Neuronal stem cell (in vitro differentiated cells): ENCODE data around the gene MACF1.
"Not testable (repeated sequence)": the region's sequence is repeated elsewhere in the genome, so short reads cannot be mapped to it uniquely, and the experiment has no call there.

Source experiments
- DNase-seq: peaks from one replicate; pipeline ENCODE4 v3.0.0-alpha.2; 2013; ENCODE audit warnings: low spot score
- H2AFZ ChIP-seq: one replicate; pipeline ENCODE4 v1.6.1; 2013; ENCODE audit warnings: mild to moderate bottlenecking, low read length, inconsistent platforms
- H2AK5ac ChIP-seq: 2 replicates; pipeline ENCODE4 v1.6.1; 2013; ENCODE audit warnings: low read depth, mild to moderate bottlenecking, inconsistent platforms, low read length, moderate library complexity, mixed read lengths
- H2BK120ac ChIP-seq: 2 replicates; pipeline ENCODE4 v1.6.1; 2013; ENCODE audit warnings: low read depth, mild to moderate bottlenecking, inconsistent platforms, low read length, moderate library complexity, mixed read lengths
- H2BK12ac ChIP-seq: one replicate; pipeline ENCODE4 v1.6.1; 2013; ENCODE audit warnings: low read length, inconsistent platforms
- H2BK15ac ChIP-seq: 2 replicates; pipeline ENCODE4 v1.6.1; 2013; ENCODE audit warnings: mild to moderate bottlenecking, low read length, inconsistent platforms, mixed read lengths
- H2BK5ac ChIP-seq: one replicate; pipeline ENCODE4 v1.6.1; 2013; ENCODE audit warnings: inconsistent platforms, mild to moderate bottlenecking, low read length, moderate library complexity
- H3K14ac ChIP-seq: one replicate; pipeline ENCODE4 v1.6.1; 2013; ENCODE audit warnings: low read length, inconsistent platforms
- H3K18ac ChIP-seq: 2 replicates; pipeline ENCODE4 v1.6.1; 2013; ENCODE audit warnings: low read length, inconsistent platforms
- H3K23ac ChIP-seq: 2 replicates; pipeline ENCODE4 v1.6.1; 2013; ENCODE audit warnings: low read depth, mild to moderate bottlenecking, mixed read lengths, low read length, inconsistent platforms; ENCODE audit not compliant: poor library complexity
- H3K27ac ChIP-seq: replicated peaks from 3 replicates; pipeline ENCODE4 v1.5.1; 2013; ENCODE audit warnings: low read length, inconsistent platforms
- H3K27me3 ChIP-seq, 3 experiments: 2 replicates each; pipeline ENCODE4 v1.6.1; 2013; ENCODE audit warnings: low read length in 3 of 3, mild to moderate bottlenecking in 2 of 3, inconsistent platforms in 1 of 3, low read depth in 1 of 3, mixed read lengths in 1 of 3, moderate library complexity in 1 of 3; ENCODE audit not compliant: control insufficient read depth in 3 of 3, insufficient read depth in 3 of 3
- H3K36me3 ChIP-seq, 2 donors: replicated peaks in 1 of 2; 2 replicates each; pipeline ENCODE4 v1.6.1; 2013; ENCODE audit warnings: low read length in 2 of 2; ENCODE audit not compliant: control insufficient read depth in 2 of 2, insufficient read depth in 2 of 2
- H3K4ac ChIP-seq: 2 replicates; pipeline ENCODE4 v1.6.1; 2013; ENCODE audit warnings: inconsistent platforms, mild to moderate bottlenecking, low read length, moderate library complexity
- H3K4me1 ChIP-seq, 2 donors: 1 replicate in 1 of 2; 2 replicates in 1 of 2; pipeline ENCODE4 v1.6.1; 2013; ENCODE audit warnings: low read length in 2 of 2, low read depth in 1 of 2; ENCODE audit not compliant: control insufficient read depth in 2 of 2, insufficient read depth in 1 of 2
- H3K4me2 ChIP-seq: one replicate; pipeline ENCODE4 v1.6.1; 2013; ENCODE audit warnings: mild to moderate bottlenecking, low read length, inconsistent platforms; ENCODE audit not compliant: insufficient read depth, poor library complexity, severe bottlenecking
- H3K4me3 ChIP-seq, 2 donors: 2 replicates each; pipeline ENCODE4 v1.5.1; 2013; ENCODE audit warnings: low read length in 2 of 2, mild to moderate bottlenecking in 2 of 2, inconsistent platforms in 1 of 2, moderate library complexity in 1 of 2
- H3K79me1 ChIP-seq: one replicate; pipeline ENCODE4 v1.6.1; 2013; ENCODE audit warnings: low read depth, mild to moderate bottlenecking, inconsistent platforms, low read length, moderate library complexity
- H3K9ac ChIP-seq: one replicate; pipeline ENCODE4 v1.6.1; 2013; ENCODE audit warnings: mild to moderate bottlenecking, low read depth, low read length, inconsistent platforms; ENCODE audit not compliant: poor library complexity
- H3K9me3 ChIP-seq, 2 donors: replicated peaks in 1 of 2; 2 replicates each; pipeline versions ENCODE3 to v1.6.1; 2013; ENCODE audit warnings: low read length in 2 of 2, mild to moderate bottlenecking in 2 of 2, inconsistent platforms in 1 of 2, low read depth in 1 of 2, mixed read lengths in 1 of 2, moderate library complexity in 1 of 2; ENCODE audit not compliant: control insufficient read depth in 2 of 2, insufficient read depth in 1 of 2
- H4K8ac ChIP-seq: one replicate; pipeline ENCODE4 v1.6.1; 2013; ENCODE audit warnings: low read depth, mild to moderate bottlenecking, inconsistent platforms, low read length, moderate library complexity
- H4K91ac ChIP-seq: one replicate; pipeline ENCODE4 v1.6.1; 2013; ENCODE audit warnings: low read length, low read depth, mild to moderate bottlenecking, inconsistent platforms; ENCODE audit not compliant: poor library complexity
- WGBS, 2 donors: extraction: QIAGEN DNeasy Blood & Tissue Kit; methylation state at CpG; one replicate each; pipeline ENCODE4 v1.1.7; 2013; ENCODE audit warnings: missing lambda C conversion rate in 2 of 2, mixed read lengths in 1 of 2; ENCODE audit not compliant: insufficient read length in 2 of 2, insufficient replicate concordance in 1 of 2; ENCODE audit errors: extremely low coverage in 2 of 2; 5-methylcytosine and 5-hydroxymethylcytosine counted together

Gene MACF1

DNA sequence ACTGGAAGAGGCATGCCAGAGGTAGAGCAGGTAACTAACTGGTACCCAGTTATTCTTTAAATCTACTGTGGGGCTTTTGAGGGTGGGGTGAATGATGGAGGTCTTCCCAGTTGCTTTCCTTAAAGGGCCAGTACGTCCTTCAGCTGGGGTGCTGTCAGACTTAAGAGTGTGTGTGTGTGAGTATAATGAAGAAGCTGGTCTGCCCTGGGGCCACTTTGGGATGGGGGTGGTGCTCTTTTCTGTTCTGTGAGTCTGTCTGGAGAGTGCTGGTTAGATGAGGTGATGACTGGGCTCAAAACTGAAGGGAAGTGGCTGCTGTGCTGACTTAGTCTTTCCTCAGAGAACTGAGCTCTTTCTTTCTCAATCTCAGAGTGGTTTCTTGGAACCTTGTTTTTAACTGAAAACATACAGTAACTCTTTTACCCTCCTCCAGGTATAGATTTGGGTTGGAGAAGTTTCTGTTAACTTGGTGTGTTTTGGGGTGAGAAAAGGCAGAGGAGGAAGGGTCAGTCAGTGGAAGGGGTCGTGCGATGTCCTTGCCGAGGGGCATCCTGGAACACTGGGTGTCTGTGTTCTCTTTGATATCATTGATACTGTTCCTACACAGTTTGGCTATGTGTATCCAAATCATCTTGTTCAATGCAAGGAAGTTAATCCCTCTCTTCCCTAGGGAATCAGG is 746 bp downstream of the MACF1 start:
- H4K91ac ChIP-seq = no peak overlapping the region
- no peak overlapping the region for H2BK15ac ChIP-seq
- no peak overlapping the region for H3K14ac ChIP-seq
- H3K4me2 ChIP-seq = peak overlapping the region; percentile 15
- no peak overlapping the region for H4K8ac ChIP-seq
- no peaks in the 10 kb centered on the region for H3K9me3 ChIP-seq
- no peak overlapping the region for H2BK12ac ChIP-seq
- H3K18ac ChIP-seq = no peak overlapping the region
- H2AFZ ChIP-seq = peak overlapping the region; percentile 62
- peaks cover 0 to 4% of the 10 kb centered on the region in 2 donors for H3K36me3 ChIP-seq
- H3K4me3 ChIP-seq = peak overlapping the region in 1 of 2 donors; percentile 51
- H3K4ac ChIP-seq = no peak overlapping the region
- no peaks in the 10 kb centered on the region for H3K27me3 ChIP-seq
- H3K23ac ChIP-seq = no peak overlapping the region
- H3K9ac ChIP-seq = no peak overlapping the region
- H3K27ac ChIP-seq = peak overlapping the region; percentile 62
- no peak for DNase-seq
- no CpG with 5 or more reads among the region's 4 CpGs for WGBS, 2 donors
- peaks cover 6 to 9% of the 10 kb centered on the region in 2 donors for H3K4me1 ChIP-seq
- no peak overlapping the region for H2BK5ac ChIP-seq
- no peak overlapping the region for H2BK120ac ChIP-seq
- no peaks in the 10 kb centered on the region for H3K79me1 ChIP-seq
- no peak overlapping the region for H2AK5ac ChIP-seq

DNA sequence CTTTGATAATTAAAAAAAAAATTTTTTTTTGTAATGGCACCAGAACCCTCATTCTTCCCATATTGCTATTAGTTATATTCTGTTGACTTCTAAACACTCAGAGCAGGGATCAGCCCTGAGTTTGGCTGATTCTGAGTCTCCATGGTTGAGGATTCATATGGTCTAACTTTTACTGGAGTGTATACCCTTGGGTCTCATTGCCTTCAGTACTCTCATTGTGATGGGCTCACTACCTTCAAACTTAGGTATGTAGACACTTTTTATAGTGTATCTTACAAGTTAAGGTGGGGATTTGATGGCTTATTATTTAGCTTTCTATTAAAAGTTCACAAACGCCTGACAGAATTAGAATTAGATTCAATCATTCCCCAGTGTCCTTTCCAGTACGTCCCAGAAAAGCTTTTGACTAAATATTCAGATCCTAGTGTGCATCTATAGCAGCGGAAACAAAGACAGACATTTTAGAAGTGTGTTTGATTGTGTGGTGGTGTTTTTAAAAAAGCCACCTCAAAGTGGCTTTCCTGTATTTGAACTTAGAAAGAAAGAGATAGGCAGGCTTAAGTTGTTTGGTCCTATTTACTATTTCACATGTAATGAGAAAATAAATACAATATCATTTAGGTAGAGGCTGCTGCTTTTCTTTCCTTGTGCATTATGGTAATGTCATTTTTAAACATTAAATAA is 1.4 kb downstream of the MACF1 start:
- H3K4ac ChIP-seq = no peak overlapping the region
- H3K4me2 ChIP-seq = no peak overlapping the region
- no peaks in the 10 kb centered on the region for H3K27me3 ChIP-seq
- no peak overlapping the region for H3K27ac ChIP-seq
- no peak overlapping the region for H3K14ac ChIP-seq
- peaks cover 6 to 9% of the 10 kb centered on the region in 2 donors for H3K4me1 ChIP-seq
- H3K4me3 ChIP-seq = peak overlapping the region in 1 of 2 donors; percentile 51
- WGBS, 2 donors = no CpG with 5 or more reads among the region's 3 CpGs
- no peaks in the 10 kb centered on the region for H3K9me3 ChIP-seq
- no peak overlapping the region for H2BK5ac ChIP-seq
- H3K36me3 ChIP-seq = peaks cover 0 to 4% of the 10 kb centered on the region in 2 donors
- DNase-seq = no peak
- no peak overlapping the region for H4K8ac ChIP-seq
- H2BK12ac ChIP-seq = no peak overlapping the region
- H3K79me1 ChIP-seq = no peaks in the 10 kb centered on the region
- no peak overlapping the region for H3K23ac ChIP-seq
- H3K9ac ChIP-seq = no peak overlapping the region
- H4K91ac ChIP-seq = no peak overlapping the region
- H2AK5ac ChIP-seq = no peak overlapping the region
- H2BK15ac ChIP-seq = no peak overlapping the region
- no peak overlapping the region for H2AFZ ChIP-seq
- no peak overlapping the region for H3K18ac ChIP-seq
- H2BK120ac ChIP-seq = no peak overlapping the region

DNA sequence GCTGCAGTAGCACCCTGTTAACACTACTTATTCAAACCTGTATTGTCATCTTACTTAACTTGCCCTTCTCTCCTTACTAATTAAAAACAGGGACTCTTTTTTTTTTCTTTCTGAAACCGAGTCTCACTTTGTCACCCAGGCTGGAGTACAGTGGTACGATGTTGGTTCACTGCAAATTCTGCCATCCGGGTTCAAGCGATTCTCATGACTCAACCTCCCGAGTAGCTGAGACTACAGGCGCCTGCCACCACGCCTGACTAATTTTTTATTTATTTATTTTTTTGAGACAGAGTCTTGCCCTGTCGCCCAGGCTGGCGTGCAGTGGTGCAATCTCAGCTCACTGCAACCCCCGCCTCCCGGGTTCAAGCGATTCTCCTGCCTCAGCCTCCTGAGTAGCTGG is 3.9 kb downstream of the MACF1 start:
- H3K4me3 ChIP-seq, H2BK12ac ChIP-seq, H3K9ac ChIP-seq, H4K91ac ChIP-seq, H2AFZ ChIP-seq, H2BK5ac ChIP-seq, H3K79me1 ChIP-seq, H2BK120ac ChIP-seq, H3K27me3 ChIP-seq, H3K9me3 ChIP-seq, H3K23ac ChIP-seq, H3K14ac ChIP-seq, H3K18ac ChIP-seq, H3K36me3 ChIP-seq, H3K27ac ChIP-seq, H3K4ac ChIP-seq, H3K4me2 ChIP-seq, H2BK15ac ChIP-seq, H4K8ac ChIP-seq, H2AK5ac ChIP-seq, DNase-seq: not testable (repeated sequence)
- WGBS, 2 donors = no CpG with 5 or more reads among the region's 12 CpGs
- H3K4me1 ChIP-seq = peaks cover 7 to 12% of the 10 kb centered on the region in 2 donors

DNA sequence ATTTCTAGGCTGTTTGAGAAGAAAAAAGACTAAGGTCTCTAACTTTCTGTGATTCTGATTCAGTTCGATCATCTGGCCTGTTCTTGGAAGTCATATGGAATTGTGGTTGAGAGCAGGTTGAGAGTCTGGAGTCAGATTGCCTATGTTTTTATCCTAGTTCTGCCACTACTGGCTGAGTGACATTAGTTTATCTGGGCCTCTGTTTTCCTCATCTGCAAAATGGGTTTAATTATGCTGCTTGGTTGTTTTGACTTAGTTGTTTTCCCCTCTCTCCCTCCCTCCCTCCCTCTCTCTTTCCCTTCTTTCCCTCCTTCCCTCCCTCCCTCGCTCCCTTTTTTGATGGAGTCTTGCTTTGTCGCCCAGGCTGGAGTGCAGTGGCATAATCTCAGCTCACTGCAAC is 6.2 kb downstream of the MACF1 start:
- H4K8ac ChIP-seq = no peak overlapping the region
- no peak overlapping the region for H2BK12ac ChIP-seq
- H3K4me1 ChIP-seq = peaks cover 21 to 24% of the 10 kb centered on the region in 2 donors
- no peak for DNase-seq
- no peak overlapping the region for H3K14ac ChIP-seq
- H3K4ac ChIP-seq = no peak overlapping the region
- no peak overlapping the region for H2BK5ac ChIP-seq
- H2BK15ac ChIP-seq = no peak overlapping the region
- H4K91ac ChIP-seq = no peak overlapping the region
- H3K4me2 ChIP-seq = no peak overlapping the region
- no peaks in the 10 kb centered on the region for H3K27me3 ChIP-seq
- H3K18ac ChIP-seq = no peak overlapping the region
- no CpG with 5 or more reads among the region's 3 CpGs for WGBS, 2 donors
- no peak overlapping the region for H3K9ac ChIP-seq
- no peak overlapping the region for H2BK120ac ChIP-seq
- H3K9me3 ChIP-seq = no peaks in the 10 kb centered on the region
- H3K4me3 ChIP-seq = no peak overlapping the region
- H3K23ac ChIP-seq = no peak overlapping the region
- H2AFZ ChIP-seq = no peak overlapping the region
- no peak overlapping the region for H2AK5ac ChIP-seq
- no peak overlapping the region for H3K27ac ChIP-seq
- peaks cover 0 to 9% of the 10 kb centered on the region in 2 donors for H3K36me3 ChIP-seq
- H3K79me1 ChIP-seq = peaks cover 4% of the 10 kb centered on the region
